Fibroblast of skin of right biceps (primary cell): ENCODE results near the gene EIF1AD.
A peak's percentile ranks its signal among the peaks of the same experiment; 100 is the strongest.
"Not testable (repeated sequence)": the region's sequence is repeated elsewhere in the genome, so short reads cannot be mapped to it uniquely, and the experiment has no call there.

ENCODE experiments used
- DNase-seq: peaks from one replicate; pipeline ENCODE4 v3.0.0-alpha.2; 2013

Gene EIF1AD

GRCh38 chr11:66001942-66002647 is at the start of gene EIF1AD, which contains the start of gene BANF1:
TSS of gene EIF1AD (minus strand) at chr11:66002157. CDS start at chr11:66000389, 1,768 bp downstream.
TSS of gene BANF1 (plus strand) at chr11:66002503. CDS start at chr11:66003251, 748 bp downstream.
- peak; percentile 98 for DNase-seq

GRCh38 chr11:66051371-66051765 is 49.4 kb upstream of the EIF1AD start:
- DNase-seq, result no peak

- no peak for DNase-seq
These were observed 48.7 kb upstream of the EIF1AD start for GRCh38 chr11:66050581-66051231.

- no peak for DNase-seq
These were observed 46.8 kb upstream of the EIF1AD start, which contains the start of gene GAL3ST3 for GRCh38 chr11:66048547-66049323. TSS of gene GAL3ST3 (minus strand) at chr11:66049161. CDS start at chr11:66045415, 3,746 bp downstream.

- no peak for DNase-seq
These were observed 45.8 kb upstream of the EIF1AD start for GRCh38 chr11:66047541-66048365.

GRCh38 chr11:66046901-66047300 is 44.9 kb upstream of the EIF1AD start:
- no peak for DNase-seq

GRCh38 chr11:66045177-66045639 is 43.3 kb upstream of the EIF1AD start:
- DNase-seq, result peak; percentile 68

GRCh38 chr11:66044757-66045156 is 42.8 kb upstream of the EIF1AD start:
- no peak for DNase-seq

- no peak for DNase-seq
These were observed 41.3 kb upstream of the EIF1AD start for GRCh38 chr11:66042996-66043906.

- no peak for DNase-seq
These were observed 40.5 kb upstream of the EIF1AD start for GRCh38 chr11:66042227-66042995.

GRCh38 chr11:66039765-66040164 is 37.8 kb upstream of the EIF1AD start:
- DNase-seq, result no peak

GRCh38 chr11:66037327-66037726 is 35.4 kb upstream of the EIF1AD start:
- no peak for DNase-seq

- no peak for DNase-seq
These were observed 34.4 kb upstream of the EIF1AD start for GRCh38 chr11:66036334-66036710.

GRCh38 chr11:66035653-66036333 is 33.8 kb upstream of the EIF1AD start:
- DNase-seq, result no peak

GRCh38 chr11:66032957-66033735 is 31.2 kb upstream of the EIF1AD start:
- DNase-seq, result no peak

- DNase-seq, result no peak
These were observed 24.1 kb upstream of the EIF1AD start, which contains the start of gene CATSPER1 for GRCh38 chr11:66026017-66026529. TSS of gene CATSPER1 (minus strand) at chr11:66026479. CDS start at chr11:66026379, 100 bp downstream.

GRCh38 chr11:66023186-66023440 is 21.2 kb upstream of the EIF1AD start:
- not testable (repeated sequence) for DNase-seq

GRCh38 chr11:66022401-66023185 is 20.6 kb upstream of the EIF1AD start:
- DNase-seq, result peak; percentile 55
